Subcutaneous abdominal adipose tissue (tissue), 5 donors: Measurements from ENCODE around the gene CEP68.

Experiments used
- H3K27ac ChIP-seq: one replicate; pipeline ENCODE4 v1.7.0; 2013; ENCODE audit warnings: low read depth, mild to moderate bottlenecking, inconsistent platforms, low read length, moderate library complexity
- H3K27me3 ChIP-seq, 5 donors: one replicate each; pipeline ENCODE4 v1.7.0; 2013; ENCODE audit warnings: low read length in 5 of 5, inconsistent platforms in 1 of 5; ENCODE audit not compliant: control insufficient read depth in 5 of 5, insufficient read depth in 4 of 5
- H3K36me3 ChIP-seq, 5 donors: one replicate each; pipeline ENCODE4 v1.7.0; 2013; ENCODE audit warnings: low read length in 5 of 5; ENCODE audit not compliant: control insufficient read depth in 5 of 5, insufficient read depth in 5 of 5
- H3K4me1 ChIP-seq, 5 donors: one replicate each; pipeline ENCODE4 v1.7.0; 2013; ENCODE audit warnings: low read length in 5 of 5, mild to moderate bottlenecking in 3 of 5, moderate library complexity in 1 of 5; ENCODE audit not compliant: control insufficient read depth in 5 of 5, insufficient read depth in 5 of 5
- H3K4me3 ChIP-seq, 5 donors: one replicate each; pipeline ENCODE4 v1.7.0; 2013; ENCODE audit warnings: low read length in 5 of 5, low read depth in 1 of 5
- H3K9ac ChIP-seq, 5 donors: one replicate each; pipeline ENCODE4 v1.7.0; 2013; ENCODE audit warnings: low read length in 5 of 5, mild to moderate bottlenecking in 4 of 5, moderate library complexity in 3 of 5
- H3K9me3 ChIP-seq, 5 donors: one replicate each; pipeline ENCODE4 v1.7.0; 2013; ENCODE audit warnings: low read length in 5 of 5; ENCODE audit not compliant: control insufficient read depth in 5 of 5
- donor health status: healthy.
- donor health status: healthy.
- donor health status: healthy.
- donor health status: healthy.
- donor health status: healthy.

Gene CEP68

DNA sequence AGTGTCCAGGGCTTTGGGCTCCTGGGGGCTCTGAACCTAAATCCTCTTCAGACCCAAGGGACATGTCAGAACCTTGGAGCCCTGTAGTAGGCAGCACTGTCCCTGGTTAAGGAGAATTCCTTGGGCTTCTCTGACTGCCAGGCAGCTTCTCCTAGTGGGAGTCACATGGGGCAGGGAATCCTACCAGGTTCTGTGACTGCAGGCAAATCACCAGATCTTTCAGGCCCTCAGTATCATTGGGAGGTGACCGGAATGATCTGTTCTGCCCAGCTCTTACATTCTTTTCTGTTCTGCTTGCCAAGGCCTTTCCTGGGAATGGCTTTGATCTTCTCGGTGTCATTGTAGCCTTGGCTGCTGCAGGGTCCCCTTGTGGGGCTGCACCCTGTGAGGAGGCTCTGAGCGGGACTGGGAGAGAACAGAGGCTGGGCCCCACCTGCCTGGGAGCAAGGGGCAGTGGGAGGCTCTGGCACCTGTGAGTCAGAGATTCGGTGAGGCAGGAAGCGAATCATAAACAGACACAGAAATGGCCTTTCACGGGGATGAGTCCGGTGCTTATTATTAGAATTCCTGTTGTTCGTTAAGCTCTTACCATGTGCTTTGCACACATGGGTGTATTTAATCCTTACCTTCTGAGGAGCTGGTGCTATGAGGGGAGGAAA, 14.1 kb downstream of the CEP68 start:
- Histone ChIP-seq H3K27me3 (no peaks in the 10 kb centered on the region), H3K9ac (peak overlapping the region in 2 of 5 donors; percentile 41 to 54), H3K36me3 (peaks cover 0 to 58% (median 53%) of the 10 kb centered on the region in 5 donors), H3K9me3 (no peaks in the 10 kb centered on the region), H3K4me1 (peaks cover 7 to 61% (median 52%) of the 10 kb centered on the region in 5 donors), H3K4me3 (no peak overlapping the region), H3K27ac (peak overlapping the region; percentile 74)

DNA sequence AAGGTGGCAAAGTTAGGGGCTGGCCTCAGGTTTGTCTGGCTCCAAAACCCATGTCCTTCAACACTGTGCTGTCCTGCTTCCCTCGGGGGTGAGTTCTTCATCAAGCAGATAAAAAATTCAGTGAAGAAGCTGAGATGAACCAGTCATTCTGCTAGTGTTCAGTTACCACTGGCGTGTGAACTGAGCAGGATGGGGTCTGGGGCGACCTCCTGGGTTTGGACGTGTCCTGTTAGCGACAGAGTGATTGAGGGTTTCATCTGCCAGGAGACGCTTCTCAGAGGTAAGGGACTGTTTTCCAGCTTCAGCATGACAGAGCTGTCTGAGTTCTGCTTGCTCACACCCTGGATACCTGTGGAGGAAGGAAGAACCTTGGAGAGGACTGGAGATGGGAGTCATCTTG, 14.6 kb downstream of the CEP68 start:
- H3K36me3 ChIP-seq, result peaks cover 0 to 59% (median 53%) of the 10 kb centered on the region in 5 donors
- no peak overlapping the region for H3K9ac ChIP-seq
- peaks cover 10 to 61% (median 52%) of the 10 kb centered on the region in 5 donors for H3K4me1 ChIP-seq
- H3K27ac ChIP-seq, result peak overlapping the region; percentile 33
- H3K9me3 ChIP-seq, result no peaks in the 10 kb centered on the region
- no peak overlapping the region for H3K4me3 ChIP-seq
- H3K27me3 ChIP-seq, result no peaks in the 10 kb centered on the region

DNA sequence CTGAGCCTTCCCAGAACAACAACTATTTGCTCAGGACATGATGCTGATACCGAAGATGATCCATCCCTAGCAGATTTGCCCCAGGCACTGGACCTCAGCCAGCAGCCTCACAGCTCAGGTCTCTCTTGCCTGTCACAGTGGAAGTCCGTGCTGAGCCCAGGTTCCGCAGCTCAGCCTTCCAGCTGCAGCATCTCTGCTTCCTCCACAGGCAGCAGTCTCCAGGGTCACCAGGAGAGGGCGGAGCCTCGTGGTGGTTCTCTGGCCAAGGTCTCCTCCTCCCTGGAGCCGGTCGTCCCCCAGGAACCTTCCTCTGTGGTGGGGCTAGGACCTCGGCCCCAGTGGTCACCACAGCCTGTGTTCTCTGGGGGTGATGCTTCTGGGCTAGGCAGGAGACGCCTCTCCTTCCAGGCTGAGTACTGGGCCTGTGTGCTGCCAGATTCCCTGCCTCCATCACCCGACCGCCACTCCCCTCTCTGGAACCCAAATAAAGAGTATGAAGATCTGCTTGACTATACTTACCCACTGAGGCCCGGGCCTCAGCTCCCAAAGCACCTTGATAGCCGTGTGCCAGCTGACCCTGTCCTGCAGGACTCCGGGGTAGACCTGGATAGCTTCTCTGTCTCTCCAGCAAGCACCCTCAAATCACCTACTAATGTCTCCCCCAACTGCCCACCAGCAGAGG, 15.4 kb downstream of the CEP68 start:
- H3K9me3 ChIP-seq, result no peaks in the 10 kb centered on the region
- no peak overlapping the region for H3K27ac ChIP-seq
- H3K4me3 ChIP-seq, result no peak overlapping the region
- peaks cover 0 to 63% (median 57%) of the 10 kb centered on the region in 5 donors for H3K36me3 ChIP-seq
- H3K9ac ChIP-seq, result no peak overlapping the region
- peaks cover 16 to 65% (median 57%) of the 10 kb centered on the region in 5 donors for H3K4me1 ChIP-seq
- no peaks in the 10 kb centered on the region for H3K27me3 ChIP-seq

DNA sequence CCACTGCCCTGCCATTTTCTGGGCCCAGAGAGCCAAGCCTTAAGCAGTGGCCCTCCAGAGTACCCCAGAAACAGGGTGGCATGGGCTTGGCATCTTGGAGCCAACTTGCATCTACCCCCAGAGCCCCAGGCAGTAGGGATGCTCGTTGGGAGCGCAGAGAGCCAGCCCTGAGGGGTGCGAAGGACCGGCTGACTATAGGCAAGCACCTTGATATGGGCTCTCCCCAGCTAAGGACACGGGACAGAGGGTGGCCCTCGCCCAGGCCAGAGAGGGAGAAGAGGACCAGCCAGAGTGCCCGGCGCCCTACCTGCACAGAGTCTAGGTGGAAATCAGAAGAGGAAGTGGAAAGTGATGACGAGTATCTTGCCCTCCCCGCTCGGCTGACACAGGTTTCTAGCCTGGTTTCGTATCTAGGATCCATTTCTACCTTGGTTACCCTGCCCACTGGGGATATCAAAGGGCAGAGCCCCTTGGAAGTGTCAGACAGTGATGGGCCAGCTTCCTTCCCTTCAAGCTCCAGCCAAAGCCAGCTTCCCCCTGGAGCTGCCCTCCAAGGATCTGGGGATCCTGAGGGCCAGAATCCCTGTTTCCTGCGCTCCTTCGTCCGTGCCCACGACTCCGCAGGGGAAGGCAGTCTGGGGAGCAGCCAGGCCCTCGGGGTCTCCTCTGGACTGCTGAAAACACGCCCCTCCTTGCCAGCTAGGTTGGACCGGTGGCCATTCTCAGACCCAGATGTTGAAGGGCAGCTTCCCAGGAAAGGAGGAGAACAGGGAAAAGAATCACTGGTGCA, 16.2 kb downstream of the CEP68 start:
- no peaks in the 10 kb centered on the region for H3K9me3 ChIP-seq
- no peaks in the 10 kb centered on the region for H3K27me3 ChIP-seq
- H3K4me3 ChIP-seq, result no peak overlapping the region
- peaks cover under 1 to 66% (median 59%) of the 10 kb centered on the region in 5 donors for H3K36me3 ChIP-seq
- no peak overlapping the region for H3K27ac ChIP-seq
- H3K4me1 ChIP-seq, result peaks cover 16 to 64% (median 53%) of the 10 kb centered on the region in 5 donors
- H3K9ac ChIP-seq, result no peak overlapping the region

DNA sequence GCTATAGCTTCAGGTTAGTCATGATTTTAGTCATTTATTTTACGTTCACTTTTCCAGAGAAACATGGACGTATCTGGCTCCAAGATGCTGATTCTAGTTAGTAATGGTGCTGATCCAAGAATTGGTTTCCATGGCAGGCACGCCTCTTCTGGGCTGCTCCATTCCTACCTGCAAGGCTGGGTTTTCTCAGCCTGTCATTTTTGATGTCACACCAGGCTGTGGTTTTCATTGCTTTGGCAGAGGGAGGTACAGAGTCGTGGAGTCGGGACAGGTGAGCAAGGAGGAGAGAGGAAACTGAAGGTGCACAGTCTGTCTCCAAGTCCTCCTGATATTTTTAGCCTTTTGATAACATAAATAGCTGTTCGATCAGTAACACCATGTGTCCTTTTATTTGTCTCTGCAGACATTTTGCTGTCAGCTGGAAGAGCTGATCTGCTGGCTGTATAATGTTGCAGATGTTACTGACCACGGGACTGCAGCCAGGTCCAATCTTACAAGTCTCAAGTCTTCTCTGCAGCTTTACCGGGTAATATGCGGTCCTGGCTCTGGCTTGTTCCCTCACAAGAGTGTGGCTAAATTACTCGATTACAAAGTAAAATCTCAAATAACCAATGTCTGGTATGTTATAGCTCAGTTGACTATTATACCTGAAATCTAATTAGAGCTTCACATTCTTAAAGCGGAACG, 17.8 kb downstream of the CEP68 start:
- H3K4me3 ChIP-seq, result no peak overlapping the region

DNA sequence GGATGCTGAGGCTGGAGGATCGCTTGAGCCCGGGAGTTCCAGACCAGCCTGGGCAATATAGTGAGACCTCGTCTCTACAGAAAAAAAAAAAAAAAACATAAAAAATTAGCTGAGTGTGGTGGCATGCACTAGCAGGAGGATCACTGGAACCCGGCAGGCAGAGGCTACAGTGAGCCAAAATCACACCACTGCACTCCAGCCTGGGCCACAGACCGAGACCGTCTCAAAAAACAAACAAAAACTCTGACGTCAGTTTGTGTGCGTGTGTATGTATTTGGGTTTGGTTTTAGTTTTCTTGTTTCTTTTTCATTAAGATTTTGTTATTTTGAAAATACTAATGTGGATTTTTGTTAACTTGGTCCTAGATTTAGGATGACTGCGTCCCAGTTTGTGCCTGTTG, 19.0 kb downstream of the CEP68 start:
- Histone ChIP-seq H3K27ac (peak overlapping the region; percentile 27), H3K27me3 (no peaks in the 10 kb centered on the region), H3K4me1 (peaks cover 13 to 39% (median 33%) of the 10 kb centered on the region in 5 donors), H3K36me3 (peaks cover 10 to 85% (median 72%) of the 10 kb centered on the region in 5 donors), H3K9me3 (no peaks in the 10 kb centered on the region), H3K4me3 (no peak overlapping the region), H3K9ac (no peak overlapping the region)

More for the DNA sequence above, 17.8 kb downstream of the CEP68 start:
- Histone ChIP-seq H3K4me1 (peaks cover 14 to 49% (median 37%) of the 10 kb centered on the region in 5 donors), H3K9me3 (no peaks in the 10 kb centered on the region), H3K36me3 (peaks cover 10 to 83% (median 75%) of the 10 kb centered on the region in 5 donors), H3K27ac (no peak overlapping the region), H3K9ac (no peak overlapping the region), H3K27me3 (no peaks in the 10 kb centered on the region)

DNA sequence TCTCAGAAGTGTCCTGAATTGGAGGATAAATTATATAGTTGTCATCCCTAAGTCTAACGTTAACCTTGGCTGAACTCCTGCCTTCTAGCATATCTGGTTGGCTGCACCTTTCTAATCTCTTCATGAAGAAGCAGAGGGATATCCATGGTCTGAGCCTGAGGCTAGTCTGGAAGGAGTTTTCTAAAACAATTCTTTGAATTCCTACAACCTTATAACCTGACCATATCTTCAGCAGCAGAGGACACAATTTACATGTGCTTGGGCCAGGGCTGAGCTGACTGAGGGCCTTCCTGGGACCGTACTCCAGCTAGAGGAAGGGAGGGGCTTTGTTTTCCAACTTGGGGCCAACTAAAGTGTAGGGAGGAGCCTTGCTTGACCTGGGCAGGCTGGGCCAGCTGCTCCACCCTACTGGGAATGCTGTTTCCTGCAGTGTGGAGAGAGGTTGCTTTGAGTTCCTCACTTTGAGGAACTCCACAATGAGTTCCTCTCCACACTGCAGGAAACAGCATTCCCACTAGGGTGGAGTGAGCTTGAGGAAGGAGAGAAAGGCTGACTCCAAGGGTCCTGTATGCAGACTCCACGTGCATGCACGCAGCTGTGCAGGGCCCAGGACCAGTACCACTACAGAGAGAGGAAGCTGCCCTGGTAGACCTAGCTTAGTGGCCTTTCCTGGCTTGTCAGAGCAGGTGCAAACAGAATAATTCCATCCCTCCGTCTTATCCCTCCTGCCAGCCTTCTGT, 19.6 kb downstream of the CEP68 start:
- Histone ChIP-seq H3K36me3 (peaks cover 10 to 82% (median 66%) of the 10 kb centered on the region in 5 donors), H3K27me3 (no peaks in the 10 kb centered on the region), H3K27ac (peak overlapping the region; percentile 27), H3K9me3 (no peaks in the 10 kb centered on the region), H3K4me3 (no peak overlapping the region), H3K9ac (peak overlapping the region in 1 of 5 donors; percentile 17), H3K4me1 (peaks cover 11 to 38% (median 31%) of the 10 kb centered on the region in 5 donors)

DNA sequence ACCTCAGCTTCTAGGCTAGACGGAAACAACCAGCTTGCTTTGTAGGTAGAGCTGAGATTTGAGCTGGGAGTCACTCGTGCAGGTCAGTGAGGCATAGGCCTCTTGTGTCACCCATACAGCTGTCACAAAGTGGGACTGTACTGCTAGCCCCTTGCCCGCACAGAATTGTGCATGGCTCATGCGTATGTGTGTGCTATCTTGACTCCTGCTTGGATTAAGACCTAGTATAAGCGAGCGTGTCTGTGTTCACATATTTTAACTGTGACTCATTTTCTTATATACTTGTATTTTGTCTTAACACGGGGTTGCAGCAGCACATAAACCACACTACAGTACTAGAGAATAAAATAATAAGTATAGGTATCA, 20.1 kb downstream of the CEP68 start:
- H3K4me3 ChIP-seq, result no peak overlapping the region
- peaks cover 10 to 76% (median 63%) of the 10 kb centered on the region in 5 donors for H3K36me3 ChIP-seq
- peak overlapping the region; percentile 41 for H3K27ac ChIP-seq
- H3K9me3 ChIP-seq, result no peaks in the 10 kb centered on the region
- H3K9ac ChIP-seq, result no peak overlapping the region
- H3K27me3 ChIP-seq, result no peaks in the 10 kb centered on the region
- peaks cover 11 to 40% (median 33%) of the 10 kb centered on the region in 5 donors for H3K4me1 ChIP-seq

DNA sequence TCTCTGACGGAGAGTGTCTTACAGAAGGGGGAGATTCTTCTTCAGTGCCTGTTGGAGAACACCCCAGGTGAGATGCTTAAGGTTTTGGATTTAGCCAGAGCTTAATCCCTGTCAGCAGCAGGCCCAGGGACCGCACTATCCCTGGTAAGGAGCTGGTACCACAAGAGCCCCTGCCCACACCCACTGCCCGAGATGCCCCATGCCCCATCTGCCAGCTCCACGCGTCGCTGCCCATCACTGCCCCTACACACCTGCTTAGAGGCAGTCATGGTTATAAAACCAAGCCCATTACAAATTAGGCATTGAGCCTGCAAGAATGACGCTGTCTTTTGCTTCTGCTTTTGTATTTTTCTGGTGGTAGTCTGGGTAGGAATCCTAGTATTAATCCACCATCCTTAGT, 21.7 kb downstream of the CEP68 start:
- no peaks in the 10 kb centered on the region for H3K9me3 ChIP-seq
- H3K36me3 ChIP-seq, result peaks cover 10 to 71% (median 51%) of the 10 kb centered on the region in 5 donors
- H3K27me3 ChIP-seq, result no peaks in the 10 kb centered on the region
- no peak overlapping the region for H3K27ac ChIP-seq
- no peak overlapping the region for H3K9ac ChIP-seq
- H3K4me1 ChIP-seq, result peaks cover 11 to 55% (median 47%) of the 10 kb centered on the region in 5 donors
- no peak overlapping the region for H3K4me3 ChIP-seq
